ENCODE measurements around the gene NSL1.
"Not testable (repeated sequence)": the region's sequence is repeated elsewhere in the genome, so short reads cannot be mapped to it uniquely, and the experiment has no call there.

NSL1 gene

GRCh38 chr1:212746546-212746945 is 45.0 kb downstream of the NSL1 start:
- no peak for DNase-seq

GRCh38 chr1:212745303-212745702 is 46.3 kb downstream of the NSL1 start:
- no peak for DNase-seq

GRCh38 chr1:212743901-212744475 is 47.6 kb downstream of the NSL1 start:
- DNase-seq = no peak

- DNase-seq = no peak
Measured at GRCh38 chr1:212738330-212738729, 53.2 kb downstream of the NSL1 start.

GRCh38 chr1:212737559-212737958 is 54.0 kb downstream of the NSL1 start:
- DNase-seq = no peak

GRCh38 chr1:212733109-212733508 is 58.5 kb downstream of the NSL1 start:
- no peak for DNase-seq

- no peak for DNase-seq
Measured at GRCh38 chr1:212731630-212732029, 59.9 kb downstream of the NSL1 start.

GRCh38 chr1:212728606-212729005 is 63.0 kb downstream of the NSL1 start:
- no peak for DNase-seq

GRCh38 chr1:212727386-212728181 is 64.0 kb downstream of the NSL1 start:
- DNase-seq = no peak

GRCh38 chr1:212724679-212725078 is 66.9 kb downstream of the NSL1 start:
- not testable (repeated sequence) for DNase-seq

GRCh38 chr1:212722270-212722957 is 69.2 kb downstream of the NSL1 start:
- no peak for DNase-seq

GRCh38 chr1:212721388-212722247 is 70.0 kb downstream of the NSL1 start:
- no peak for DNase-seq

GRCh38 chr1:212719633-212720032 is 71.9 kb downstream of the NSL1 start:
- no peak for DNase-seq

- DNase-seq = no peak
Measured at GRCh38 chr1:212718499-212718898, 73.1 kb downstream of the NSL1 start.

- no peak for DNase-seq
Measured at GRCh38 chr1:212716161-212716560, 75.4 kb downstream of the NSL1 start.

GRCh38 chr1:212713465-212714136 is 78.0 kb downstream of the NSL1 start:
- no peak for DNase-seq

- no peak for DNase-seq
Measured at GRCh38 chr1:212712451-212713303, 78.9 kb downstream of the NSL1 start.

- DNase-seq = not testable (repeated sequence)
Measured at GRCh38 chr1:212711974-212712373, 79.6 kb downstream of the NSL1 start.

GRCh38 chr1:212710566-212710965 is 81.0 kb downstream of the NSL1 start:
- DNase-seq = no peak

GRCh38 chr1:212703991-212704564 is 87.5 kb downstream of the NSL1 start:
- no peak for DNase-seq

GRCh38 chr1:212702672-212703071 is 88.9 kb downstream of the NSL1 start:
- DNase-seq = no peak

All from NCI-H1092 treated with DMSO at 0.1 percent for 48 hours (cell line).